SK-N-MC (cell line): ENCODE results near the gene ZNF865.

Experiments used
- DNase-seq: peaks from one replicate; pipeline ENCODE4 v3.0.0-alpha.2; 2011; ENCODE audit warnings: low read depth, low spot score
- H3K27ac ChIP-seq: fragments of 200-600 bp; sonication (generic); 2 replicates; pipeline ENCODE4 v1.5.1; 2016; ENCODE audit warnings: mixed run types
- H3K36me3 ChIP-seq: fragments of 200-600 bp; sonication (generic); 2 replicates; pipeline ENCODE4 v1.6.1; 2017; ENCODE audit warnings: antibody characterized with exemption, low read length, mixed read lengths; ENCODE audit not compliant: insufficient read depth
- H3K4me3 ChIP-seq: fragments of 200-600 bp; sonication (generic); 2 replicates; pipeline ENCODE4 v1.5.1; 2016
- H3K9ac ChIP-seq: fragments of 200-600 bp; sonication (generic); 2 replicates; pipeline ENCODE4 v1.8.0; 2017; ENCODE audit warnings: mixed run types, mixed read lengths; ENCODE audit not compliant: insufficient read length
- H3K9me3 ChIP-seq: fragments of 200-600 bp; sonication (generic); 2 replicates; pipeline ENCODE4 v1.6.1; 2017; ENCODE audit warnings: low read depth, mild to moderate bottlenecking, antibody characterized with exemption, low read length, moderate library complexity, mixed read lengths
- EZH2 ChIP-seq: fragments of 200-600 bp; sonication (generic); IDR thresholded peaks from one replicate; pipeline ENCODE4 v1.6.1; 2017; ENCODE audit warnings: antibody characterized with exemption
- FOXP2 ChIP-seq: optimal IDR thresholded peaks from 2 replicates; pipeline ENCODE3; 2011; ENCODE audit warnings: mild to moderate bottlenecking, moderate library complexity; ENCODE audit not compliant: insufficient read depth; ENCODE audit errors: extremely low read length, control extremely low read depth
- POLR2AphosphoS5 ChIP-seq: IDR thresholded peaks from 2 replicates; pipeline ENCODE4 v1.6.1; 2012; ENCODE audit warnings: mild to moderate bottlenecking, low read depth, low read length, borderline replicate concordance

ZNF865 gene

DNA sequence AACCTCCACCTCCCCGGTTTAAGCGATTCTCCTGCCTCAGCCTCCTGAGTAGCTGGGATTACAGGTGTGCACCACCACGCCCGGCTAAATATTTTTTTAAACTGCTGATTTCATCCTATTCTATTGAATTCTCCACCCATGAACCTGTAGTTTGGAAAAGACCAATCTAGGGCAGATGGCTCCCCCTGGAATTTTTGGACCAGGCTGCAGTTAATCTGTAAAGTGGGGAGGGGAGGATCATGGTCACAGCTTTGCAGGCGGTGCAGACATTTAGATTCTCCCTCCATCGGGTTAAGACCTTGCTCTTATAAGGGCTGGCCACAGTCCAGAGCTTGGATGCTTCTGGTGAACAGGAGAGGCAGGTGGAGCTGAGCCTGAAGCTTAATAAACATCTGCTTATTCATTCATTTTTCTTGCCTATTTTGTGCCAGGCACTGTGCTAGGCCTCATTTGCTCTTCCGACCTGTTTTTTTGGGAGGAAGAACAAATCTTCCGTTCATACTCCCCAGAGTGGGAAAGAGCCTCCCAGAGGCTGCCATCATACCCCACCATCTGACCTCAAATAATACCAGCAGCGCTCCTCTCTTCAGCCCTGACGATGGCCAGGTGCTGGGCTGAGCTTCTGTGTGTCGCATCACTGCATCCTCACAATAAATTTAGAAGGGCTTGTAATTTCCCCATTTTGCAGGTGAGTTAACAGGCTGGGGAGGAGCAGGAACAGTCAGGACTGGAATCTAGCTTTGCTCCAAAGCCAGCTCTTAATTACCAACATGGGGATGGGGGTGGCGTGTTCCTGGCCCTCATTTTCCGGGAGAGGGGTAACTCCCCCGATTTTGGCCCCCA is 41.7 kb downstream of the ZNF865 start:
- peak overlapping the region; percentile 94 for H3K27ac ChIP-seq

DNA sequence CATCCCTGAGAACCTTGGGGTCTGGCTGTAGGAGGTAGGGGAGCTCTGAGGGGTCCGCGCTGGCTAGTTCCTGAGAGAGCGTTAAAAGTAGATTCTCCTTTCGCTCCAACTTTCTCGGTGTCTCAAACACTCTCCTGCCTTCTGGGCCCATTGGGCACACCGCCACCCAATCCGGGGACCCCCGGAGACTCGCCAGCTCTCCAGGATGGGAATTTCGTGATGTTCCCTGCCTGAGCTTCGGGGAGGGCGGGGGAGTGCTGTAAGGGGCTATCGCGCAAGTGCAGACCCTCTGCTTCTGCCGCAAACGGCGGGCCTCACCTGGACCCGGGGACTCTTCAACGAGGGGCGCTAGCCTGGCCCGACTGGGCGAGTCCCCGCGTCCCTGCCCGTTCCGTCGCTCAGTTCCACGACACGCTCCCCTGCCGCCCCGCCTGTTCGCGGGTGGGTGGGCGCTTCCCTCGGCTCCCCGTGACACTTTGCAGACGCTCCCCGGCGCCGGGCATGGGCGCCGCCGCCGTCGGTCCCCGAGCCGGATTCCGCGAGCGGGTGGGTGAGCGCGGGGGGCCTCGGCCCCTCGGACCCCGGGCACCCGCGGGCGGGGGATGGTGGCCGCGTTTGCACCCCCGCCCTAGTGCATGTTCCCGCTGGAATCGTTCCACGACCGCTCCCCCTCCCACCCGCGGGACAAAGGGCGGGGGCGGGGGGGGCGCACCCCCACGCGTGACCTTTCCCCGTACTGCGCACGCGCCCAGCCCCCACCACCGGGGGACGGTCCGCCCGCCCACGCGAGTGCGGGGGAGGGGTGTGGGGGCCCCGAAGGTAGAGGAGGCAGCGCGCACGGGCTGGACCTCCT is 42.5 kb downstream of the ZNF865 start, which contains the start of gene CCDC106:
Gene CCDC106, plus strand, starts transcription at position 481 of the 853 bp plus-strand sequence. CDS start 835 bp downstream, outside the sequence.
- DNase-seq: no peak

More for the DNA sequence above, 41.7 kb downstream of the ZNF865 start:
- DNase-seq: no peak
- Histone ChIP-seq H3K9ac (peak overlapping the region; percentile 96), H3K4me3 (peak overlapping the region; percentile 96), H3K36me3 (peaks cover 32% of the 10 kb centered on the region), H3K9me3 (no peaks in the 10 kb centered on the region)
- no peak for TF ChIP-seq EZH2
- TF ChIP-seq FOXP2: no peak
- no peak for TF ChIP-seq POLR2AphosphoS5

DNA sequence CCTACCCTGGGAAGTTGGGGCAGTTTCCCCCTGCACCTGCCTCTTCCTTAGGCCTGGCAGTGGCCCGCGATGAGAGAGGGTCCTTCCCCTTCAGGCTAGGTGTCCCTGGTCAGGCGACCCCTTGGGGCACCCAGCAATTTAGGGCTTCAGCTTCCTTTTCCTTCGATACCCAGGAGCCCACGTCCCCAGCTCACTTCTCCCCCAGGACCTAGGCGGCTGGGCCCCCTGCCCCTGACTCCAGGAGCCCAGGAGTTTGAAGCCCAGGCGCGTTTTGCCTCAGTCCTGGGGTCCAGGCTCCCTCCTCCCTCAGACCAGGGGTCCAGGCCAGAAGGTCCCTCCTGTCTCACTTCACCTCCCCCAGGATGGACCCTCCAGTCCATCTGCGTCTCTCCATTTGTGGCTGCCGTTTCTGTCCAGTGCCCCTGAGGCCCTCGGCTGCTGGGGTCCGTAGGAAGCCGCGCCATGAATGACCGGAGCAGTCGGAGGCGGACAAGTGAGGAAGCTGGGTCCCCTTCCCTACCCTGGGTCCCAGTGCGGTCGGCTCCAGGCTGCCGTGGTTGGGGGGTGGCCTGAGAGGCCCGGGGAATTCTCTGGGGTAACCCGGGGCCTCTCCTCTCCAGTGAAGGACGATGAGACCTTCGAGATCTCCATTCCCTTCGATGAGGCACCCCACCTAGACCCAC is 43.3 kb downstream of the ZNF865 start:
- H3K36me3 ChIP-seq: peaks cover 34% of the 10 kb centered on the region
- peak overlapping the region; percentile 96 for H3K4me3 ChIP-seq
- H3K27ac ChIP-seq: peak overlapping the region; percentile 94
- peak overlapping the region; percentile 96 for H3K9ac ChIP-seq
- no peaks in the 10 kb centered on the region for H3K9me3 ChIP-seq
- DNase-seq: no peak
- no peak for TF ChIP-seq FOXP2
- TF ChIP-seq EZH2: no peak
- no peak for TF ChIP-seq POLR2AphosphoS5

More for the DNA sequence above, 42.5 kb downstream of the ZNF865 start, which contains the start of gene CCDC106:
- H3K9ac ChIP-seq: peak within 1 kb of the TSS; percentile 96
- TF ChIP-seq FOXP2 (peak; percentile 14), POLR2AphosphoS5 (no peak; the same call in 1 of the 2 replicates)
- H3K27ac ChIP-seq: peak within 1 kb of the TSS; percentile 94
- H3K9me3 ChIP-seq: no peaks in the 10 kb centered on the region
- peaks cover 34% of the 10 kb centered on the region for H3K36me3 ChIP-seq
- H3K4me3 ChIP-seq: peak within 1 kb of the TSS; percentile 96

DNA sequence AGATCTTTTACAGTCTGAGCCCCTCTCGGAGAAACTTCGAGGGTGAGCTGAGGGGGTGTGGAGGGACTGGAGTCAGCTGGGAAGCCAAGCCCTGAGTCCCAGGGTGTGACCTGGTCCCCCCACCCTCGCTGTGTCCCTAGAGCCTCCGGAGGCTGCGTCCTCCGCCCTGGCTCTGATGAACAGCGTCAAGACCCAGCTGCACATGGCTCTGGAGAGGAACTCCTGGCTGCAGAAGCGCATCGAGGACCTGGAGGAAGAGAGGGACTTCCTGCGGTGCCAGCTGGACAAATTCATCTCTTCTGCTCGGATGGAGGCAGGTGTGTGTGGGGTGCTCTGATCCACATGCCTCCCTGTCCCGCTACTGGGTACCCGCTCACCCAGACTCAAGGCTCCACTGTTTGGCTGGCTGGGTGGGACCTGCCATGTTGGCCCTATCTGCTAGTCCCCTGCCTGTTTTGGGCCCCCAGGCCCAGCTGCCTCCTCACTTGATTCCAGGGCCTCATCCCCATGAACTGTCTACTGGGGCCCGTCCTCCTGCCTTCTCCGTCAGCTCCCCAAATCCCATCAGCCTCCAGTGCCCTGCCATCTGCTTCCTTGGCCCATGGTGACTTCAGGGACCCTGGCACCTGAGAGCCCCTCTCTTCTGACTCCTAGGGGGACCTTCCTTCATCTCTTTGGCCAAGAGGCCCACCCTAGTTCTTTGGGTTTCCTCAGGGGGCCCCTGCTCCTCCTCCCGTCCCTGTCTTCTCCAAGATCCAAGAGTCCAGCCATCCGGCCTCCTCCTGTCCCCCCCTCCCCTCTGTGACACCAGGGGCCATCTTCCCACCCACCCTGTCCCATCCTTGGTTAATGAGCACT is 44.0 kb downstream of the ZNF865 start:
- TF ChIP-seq EZH2: no peak
- TF ChIP-seq FOXP2: no peak
- TF ChIP-seq POLR2AphosphoS5: no peak
- Histone ChIP-seq H3K9me3 (no peaks in the 10 kb centered on the region), H3K9ac (peak overlapping the region; percentile 96), H3K27ac (no peak overlapping the region), H3K4me3 (peak overlapping the region; percentile 96), H3K36me3 (peaks cover 32% of the 10 kb centered on the region)
- no peak for DNase-seq

DNA sequence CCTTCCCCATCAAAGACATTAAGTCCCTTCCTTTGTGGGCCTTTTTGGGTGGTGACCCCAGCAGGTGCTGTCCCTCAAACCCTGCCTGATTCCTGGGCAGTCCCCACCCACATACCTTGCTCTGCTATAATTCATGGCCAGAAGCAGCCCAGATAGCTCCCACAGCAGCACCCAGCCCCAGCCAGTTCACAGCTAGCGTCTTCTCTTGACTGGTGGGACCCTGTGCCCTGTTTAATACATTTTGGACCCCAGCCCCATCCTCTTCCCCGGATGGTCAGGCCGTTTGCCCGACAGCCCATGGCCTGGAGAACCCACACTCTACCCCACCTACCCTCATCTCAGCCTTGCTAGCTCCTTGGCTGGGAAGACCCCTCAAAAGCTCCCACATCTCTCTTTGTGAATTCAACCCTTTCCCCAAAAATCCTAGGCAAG is 44.7 kb downstream of the ZNF865 start:
- no peak overlapping the region for H3K9ac ChIP-seq
- no peak overlapping the region for H3K27ac ChIP-seq
- TF ChIP-seq POLR2AphosphoS5: no peak
- no peak for DNase-seq
- H3K4me3 ChIP-seq: no peak overlapping the region
- H3K36me3 ChIP-seq: peaks cover 25% of the 10 kb centered on the region; the same call in 1 of the 2 replicates
- H3K9me3 ChIP-seq: no peaks in the 10 kb centered on the region

DNA sequence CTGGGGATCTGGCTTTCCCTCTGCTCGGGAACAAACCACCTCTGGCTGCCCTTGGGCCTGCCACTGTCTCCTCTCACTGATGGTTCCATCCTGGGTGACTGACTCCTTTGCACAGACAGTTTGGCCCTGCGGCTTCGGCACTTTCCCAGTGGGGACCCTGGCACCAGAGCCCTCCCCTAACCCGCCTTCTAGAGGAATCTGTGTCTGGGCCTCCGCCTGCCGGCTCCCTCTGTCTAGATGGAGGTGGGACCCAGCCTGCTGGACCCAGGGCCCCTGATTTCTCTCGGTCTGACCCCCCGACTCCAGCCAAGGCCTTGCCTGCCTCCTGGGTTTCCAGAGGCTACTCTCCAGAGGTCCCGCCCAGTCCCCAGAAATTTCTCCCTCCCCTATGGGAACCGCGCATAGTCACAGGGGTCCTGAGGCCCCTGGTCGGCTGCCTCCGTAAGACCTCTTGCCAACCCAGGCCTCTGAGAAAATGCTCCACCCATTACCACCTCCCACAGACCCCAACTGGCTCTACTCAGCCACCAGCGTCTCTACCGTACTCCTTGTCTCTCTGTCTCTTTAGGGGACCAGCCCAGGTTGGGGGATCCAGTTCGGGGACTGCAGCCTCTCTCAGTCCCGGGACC is 45.3 kb downstream of the ZNF865 start:
- Histone ChIP-seq H3K9ac (no peak overlapping the region), H3K36me3 (peaks cover 22% of the 10 kb centered on the region), H3K27ac (no peak overlapping the region), H3K9me3 (no peaks in the 10 kb centered on the region), H3K4me3 (no peak overlapping the region)
- no peak for DNase-seq
- no peak for TF ChIP-seq EZH2
- TF ChIP-seq FOXP2: no peak
- no peak for TF ChIP-seq POLR2AphosphoS5

DNA sequence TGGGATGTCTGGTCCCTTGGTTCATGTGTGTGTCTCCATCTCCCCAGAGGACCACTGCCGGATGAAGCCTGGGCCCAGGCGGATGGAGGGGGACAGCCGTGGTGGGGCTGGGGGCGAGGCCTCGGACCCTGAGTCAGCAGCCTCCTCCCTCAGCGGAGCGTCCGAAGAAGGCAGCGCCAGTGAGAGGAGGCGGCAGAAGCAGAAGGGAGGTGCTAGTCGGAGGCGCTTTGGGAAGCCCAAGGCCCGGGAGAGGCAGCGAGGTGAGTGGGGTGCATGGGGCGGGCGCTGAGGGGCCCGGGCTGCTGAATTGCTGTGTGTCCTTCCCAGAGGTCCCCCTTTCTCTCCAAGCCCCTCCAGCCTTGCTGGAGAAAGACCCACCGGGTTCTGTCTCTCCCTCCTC is 45.8 kb downstream of the ZNF865 start:
- DNase-seq: no peak
- no peak for TF ChIP-seq EZH2
- no peak overlapping the region for H3K27ac ChIP-seq

More for the DNA sequence above, 45.8 kb downstream of the ZNF865 start:
- Histone ChIP-seq H3K9ac (no peak overlapping the region), H3K4me3 (no peak overlapping the region), H3K9me3 (no peaks in the 10 kb centered on the region), H3K36me3 (peaks cover 26% of the 10 kb centered on the region)
